ENCODE results near the gene GNAS-AS1.
"Not testable (repeated sequence)": the region's sequence is repeated elsewhere in the genome, so short reads cannot be mapped to it uniquely, and the experiment has no call there.

The GNAS-AS1 gene

GRCh38 chr20:58833921-58834320, 16.8 kb downstream of the GNAS-AS1 start:
- no peak for DNase-seq

- no peak for DNase-seq
Measured at GRCh38 chr20:58832457-58832856, 18.2 kb downstream of the GNAS-AS1 start.

GRCh38 chr20:58829531-58829941, 21.2 kb downstream of the GNAS-AS1 start:
- DNase-seq: no peak

GRCh38 chr20:58828804-58829203, 21.9 kb downstream of the GNAS-AS1 start:
- not testable (repeated sequence) for DNase-seq

GRCh38 chr20:58828136-58828535, 22.6 kb downstream of the GNAS-AS1 start:
- no peak for DNase-seq

- DNase-seq: no peak
Measured at GRCh38 chr20:58826271-58826670, 24.4 kb downstream of the GNAS-AS1 start.

- DNase-seq: no peak
Measured at GRCh38 chr20:58825450-58825849, 25.3 kb downstream of the GNAS-AS1 start.

GRCh38 chr20:58824843-58825242, 25.9 kb downstream of the GNAS-AS1 start:
- no peak for DNase-seq

GRCh38 chr20:58822748-58823730, 27.7 kb downstream of the GNAS-AS1 start:
- DNase-seq: no peak

- no peak for DNase-seq
Measured at GRCh38 chr20:58822149-58822548, 28.6 kb downstream of the GNAS-AS1 start.

- DNase-seq: not testable (repeated sequence)
Measured at GRCh38 chr20:58820515-58820914, 30.2 kb downstream of the GNAS-AS1 start.

- no peak for DNase-seq
Measured at GRCh38 chr20:58819921-58820320, 30.8 kb downstream of the GNAS-AS1 start.

GRCh38 chr20:58818586-58819285, 32.0 kb downstream of the GNAS-AS1 start:
- no peak for DNase-seq

GRCh38 chr20:58817748-58818147, 33.0 kb downstream of the GNAS-AS1 start:
- DNase-seq: no peak

- DNase-seq: no peak
Measured at GRCh38 chr20:58816957-58817651, 33.6 kb downstream of the GNAS-AS1 start.

GRCh38 chr20:58816051-58816450, 34.7 kb downstream of the GNAS-AS1 start:
- DNase-seq: no peak

- DNase-seq: no peak
Measured at GRCh38 chr20:58815448-58815847, 35.3 kb downstream of the GNAS-AS1 start.

GRCh38 chr20:58813369-58813768, 37.3 kb downstream of the GNAS-AS1 start:
- DNase-seq: no peak

- no peak for DNase-seq
Measured at GRCh38 chr20:58811334-58811733, 39.4 kb downstream of the GNAS-AS1 start.

GRCh38 chr20:58810879-58811250, 39.8 kb downstream of the GNAS-AS1 start:
- no peak for DNase-seq

- no peak for DNase-seq
Measured at GRCh38 chr20:58810116-58810878, 40.4 kb downstream of the GNAS-AS1 start.

- DNase-seq: no peak
Measured at GRCh38 chr20:58808271-58809046, 42.2 kb downstream of the GNAS-AS1 start.
